ENCODE results near the gene HCAR2.
"Not testable (repeated sequence)": the region's sequence is repeated elsewhere in the genome, so short reads cannot be mapped to it uniquely, and the experiment has no call there.

The HCAR2 gene

DNA sequence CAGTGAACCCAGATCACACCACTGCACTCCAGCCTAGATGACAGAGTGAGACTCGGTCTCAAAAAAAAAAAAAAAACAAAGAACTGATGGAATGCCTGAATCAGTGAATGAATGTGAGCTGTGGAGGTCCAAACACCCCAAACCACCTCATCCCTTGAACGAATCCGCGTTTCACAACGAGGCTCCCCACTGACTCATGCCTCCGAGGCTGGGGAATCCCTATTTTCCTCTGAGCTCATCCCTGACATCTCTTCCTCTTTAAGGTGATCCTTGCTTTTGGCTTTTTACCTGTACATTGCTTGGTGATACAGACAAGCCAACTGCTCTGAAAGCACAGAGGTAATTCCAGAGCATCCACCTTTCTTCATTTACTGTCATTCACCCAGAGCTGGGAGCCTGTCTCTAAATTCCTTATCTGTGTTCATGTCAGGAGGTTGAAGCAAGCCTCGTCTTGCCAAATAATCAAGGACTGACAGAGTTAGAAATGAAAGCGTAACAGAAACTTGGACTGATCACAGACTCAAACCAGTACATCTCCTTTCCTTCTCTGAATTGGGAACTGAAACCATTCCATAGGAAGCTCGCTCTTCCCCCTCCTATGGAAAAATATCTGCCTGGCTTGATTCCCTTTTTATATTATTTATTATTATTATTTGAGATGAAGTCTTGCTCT lies 3.0 kb downstream of the HCAR2 start:
- not testable (repeated sequence) for H3K27ac Mint-ChIP-seq; ATAC-seq (ENCODE audit: low read depth)

DNA sequence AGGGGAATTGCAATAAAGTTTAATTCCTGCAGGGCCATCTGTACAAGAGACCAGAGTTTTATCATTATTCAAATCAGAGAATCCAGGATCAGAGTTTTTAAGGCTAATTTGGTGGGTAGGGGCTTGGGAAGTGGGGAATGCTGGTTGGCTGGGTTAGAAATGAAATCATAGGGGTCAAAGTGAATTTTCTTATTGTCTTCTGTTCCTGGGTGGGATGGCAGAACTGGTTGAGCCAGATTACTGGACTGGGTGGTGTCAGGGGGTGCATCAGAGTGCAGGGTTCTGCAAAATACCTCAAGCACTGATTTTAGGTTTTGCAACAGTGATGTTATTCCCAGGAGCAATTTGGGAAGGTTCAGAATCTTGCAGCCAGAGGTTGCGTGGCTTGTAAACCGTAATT lies 6.2 kb downstream of the HCAR2 start:
- not testable (repeated sequence) for H3K27me3 Mint-ChIP-seq; ATAC-seq (ENCODE audit: low read depth); DNase-seq (ENCODE audit: low spot score in 2 of 2); H3K27ac Mint-ChIP-seq; H3K4me3 Mint-ChIP-seq; H3K36me3 Mint-ChIP-seq; H3K9me3 Mint-ChIP-seq; H3K4me1 Mint-ChIP-seq

More for the DNA sequence above, 3.0 kb downstream of the HCAR2 start:
- not testable (repeated sequence) for H3K27me3 Mint-ChIP-seq; H3K4me3 Mint-ChIP-seq; DNase-seq (ENCODE audit: low spot score in 2 of 2); H3K9me3 Mint-ChIP-seq; H3K36me3 Mint-ChIP-seq; H3K4me1 Mint-ChIP-seq

DNA sequence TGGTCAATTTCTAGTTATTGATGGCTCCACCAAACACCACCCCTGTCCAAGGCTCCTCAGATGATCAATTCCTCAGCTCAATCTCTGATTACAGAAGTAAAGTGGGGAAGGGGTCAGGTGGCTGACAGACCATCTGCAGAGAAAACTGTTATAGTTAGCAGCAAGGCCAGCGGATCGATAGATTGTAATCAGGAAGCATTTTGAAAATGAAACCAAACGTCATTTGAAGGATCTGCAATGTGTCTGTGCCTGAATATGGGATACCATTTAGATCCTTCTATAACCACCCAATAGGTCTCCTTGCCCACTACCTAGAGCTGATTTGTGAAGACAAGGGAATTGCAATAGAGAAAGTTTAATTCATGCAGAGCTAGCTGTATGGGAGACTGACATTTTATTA lies 11.6 kb downstream of the HCAR2 start:
- Mint-ChIP-seq H3K9me3 (no peaks in the 10 kb centered on the region), H3K4me3 (no peak overlapping the region), H3K4me1 (peaks cover 4% of the 10 kb centered on the region), H3K36me3 (no peaks in the 10 kb centered on the region), H3K27me3 (no peaks in the 10 kb centered on the region), H3K27ac (no peak overlapping the region)
- no peak for ATAC-seq (ENCODE audit: low read depth)
- no peak for DNase-seq (ENCODE audit: low spot score in 2 of 2)

DNA sequence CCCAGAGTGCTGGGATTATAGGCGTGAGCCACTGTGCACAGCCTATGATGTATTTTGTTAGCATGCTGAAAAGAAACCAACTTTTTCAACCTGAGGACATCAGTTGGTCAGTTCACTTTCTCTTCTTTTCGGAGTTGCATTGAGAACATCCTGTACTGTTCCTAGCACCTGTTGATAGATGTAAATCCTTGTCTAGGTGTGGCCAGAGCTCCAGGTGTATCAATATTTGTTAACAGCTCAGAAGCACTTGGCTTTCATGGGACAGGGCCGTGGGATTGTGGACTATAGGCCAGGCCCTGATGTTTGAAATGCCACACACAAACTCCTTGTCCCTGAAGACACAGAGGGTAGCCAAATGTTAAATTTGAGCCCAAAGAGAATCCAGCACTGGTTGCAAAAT lies 14.9 kb downstream of the HCAR2 start:
- ATAC-seq (ENCODE audit: low read depth) (no peak), DNase-seq (ENCODE audit: low spot score in 2 of 2) (no peak)
- Mint-ChIP-seq H3K4me1 (peaks cover 4% of the 10 kb centered on the region), H3K4me3 (no peak overlapping the region), H3K27ac (no peak overlapping the region), H3K9me3 (no peaks in the 10 kb centered on the region), H3K36me3 (no peaks in the 10 kb centered on the region), H3K27me3 (no peaks in the 10 kb centered on the region)

DNA sequence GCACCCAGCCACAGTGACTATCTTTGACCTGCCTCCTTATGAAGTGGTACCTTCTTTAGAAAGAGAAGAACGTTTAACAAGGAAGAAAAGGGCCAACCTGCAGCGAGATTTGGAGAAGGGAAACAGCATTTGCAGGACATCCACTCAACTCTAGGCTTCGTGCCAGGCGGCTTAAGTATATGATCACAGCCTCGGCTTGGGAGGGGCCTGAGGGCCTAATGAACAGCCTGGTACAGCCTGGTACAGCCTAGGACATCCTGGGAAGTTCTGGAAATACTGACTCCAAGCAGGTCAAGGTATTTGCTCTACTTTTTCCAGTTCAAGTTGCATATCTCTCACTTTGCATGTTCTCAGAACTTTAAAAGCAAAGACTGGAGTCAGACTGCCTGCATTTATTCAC lies 16.1 kb downstream of the HCAR2 start:
- Mint-ChIP-seq H3K9me3 (no peaks in the 10 kb centered on the region), H3K4me3 (no peak overlapping the region), H3K36me3 (no peaks in the 10 kb centered on the region), H3K27me3 (no peaks in the 10 kb centered on the region), H3K27ac (no peak overlapping the region), H3K4me1 (peaks cover 4% of the 10 kb centered on the region)
- no peak for ATAC-seq (ENCODE audit: low read depth)
- no peak for DNase-seq (ENCODE audit: low spot score in 2 of 2)

DNA sequence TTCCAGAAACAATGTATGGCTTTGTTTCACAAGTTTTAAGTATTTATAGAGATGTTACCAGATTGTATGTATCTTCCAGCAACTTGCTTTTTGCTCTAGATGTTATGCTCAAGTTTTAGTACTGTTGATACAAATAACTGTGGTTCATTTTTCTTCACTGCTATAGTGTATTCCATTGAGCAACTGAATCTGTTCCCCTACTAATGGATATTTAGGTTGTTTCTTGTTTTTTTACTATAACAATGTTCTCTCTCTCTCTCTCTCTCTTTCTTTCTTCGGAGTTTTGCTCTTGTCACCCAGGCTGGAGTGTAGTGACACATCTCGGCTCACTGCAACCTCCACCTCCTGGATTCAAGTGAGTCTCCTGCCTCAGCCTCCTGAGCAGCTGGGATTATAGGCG lies 16.6 kb downstream of the HCAR2 start:
- Mint-ChIP-seq H3K36me3 (no peaks in the 10 kb centered on the region), H3K9me3 (no peaks in the 10 kb centered on the region), H3K4me1 (peaks cover 1% of the 10 kb centered on the region), H3K27ac (no peak overlapping the region), H3K27me3 (no peaks in the 10 kb centered on the region), H3K4me3 (no peak overlapping the region)
- no peak for DNase-seq (ENCODE audit: low spot score in 2 of 2)
- ATAC-seq (ENCODE audit: low read depth): no peak

DNA sequence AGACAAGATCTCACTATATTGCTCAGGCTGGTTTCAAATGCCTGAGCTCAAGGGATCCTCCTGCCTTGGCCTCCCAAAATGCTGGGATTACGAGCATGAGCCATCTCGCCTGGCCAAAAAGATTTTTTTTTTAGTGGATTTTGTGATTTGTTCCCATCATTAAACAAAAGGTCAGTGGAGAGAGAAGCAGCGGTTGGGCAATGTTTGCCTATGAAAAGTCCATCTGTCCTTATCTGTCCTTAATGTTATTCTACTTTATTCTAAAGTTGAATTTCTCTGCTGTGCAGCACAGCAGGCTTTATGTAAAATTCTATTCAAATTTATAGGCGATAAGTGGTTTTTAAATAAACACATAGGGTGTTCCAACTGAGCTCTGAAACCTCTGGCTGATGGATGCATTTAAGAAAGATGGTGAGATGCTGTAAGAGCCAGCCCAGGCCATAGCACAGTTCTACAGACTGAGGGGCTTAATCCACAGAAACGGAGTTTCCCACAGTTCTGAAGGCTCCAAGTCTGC lies 18.8 kb downstream of the HCAR2 start:
- Mint-ChIP-seq H3K27ac (no peak overlapping the region), H3K36me3 (no peaks in the 10 kb centered on the region), H3K4me3 (no peak overlapping the region), H3K4me1 (no peaks in the 10 kb centered on the region), H3K9me3 (no peaks in the 10 kb centered on the region), H3K27me3 (peaks cover 1% of the 10 kb centered on the region)
- ATAC-seq (ENCODE audit: low read depth) (no peak), DNase-seq (ENCODE audit: low spot score in 2 of 2) (no peak)

DNA sequence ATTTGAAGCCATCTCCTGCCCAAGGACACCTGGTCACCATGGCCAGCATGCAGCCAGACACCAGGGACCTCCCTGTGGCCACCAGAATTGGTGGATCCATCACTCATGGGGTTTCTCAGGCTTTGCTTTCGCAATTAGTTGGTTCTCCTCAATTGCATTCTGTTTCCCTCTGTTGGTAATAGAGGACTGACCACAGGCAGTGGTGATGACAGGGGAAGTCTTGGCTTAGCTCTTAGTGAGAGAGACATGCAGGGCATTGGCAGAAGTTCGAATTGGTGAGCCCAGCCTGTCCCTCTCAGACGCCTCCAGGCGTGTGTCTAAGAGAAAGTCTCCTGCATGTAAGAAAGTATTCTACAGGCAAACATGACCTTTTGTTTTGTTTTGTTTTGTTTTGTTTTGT lies 21.3 kb downstream of the HCAR2 start:
- Mint-ChIP-seq H3K4me1 (no peaks in the 10 kb centered on the region), H3K27me3 (peaks cover 1% of the 10 kb centered on the region), H3K4me3 (no peak overlapping the region), H3K27ac (no peak overlapping the region), H3K36me3 (no peaks in the 10 kb centered on the region), H3K9me3 (no peaks in the 10 kb centered on the region)
- ATAC-seq (ENCODE audit: low read depth): no peak
- no peak for DNase-seq (ENCODE audit: low spot score in 2 of 2)

DNA sequence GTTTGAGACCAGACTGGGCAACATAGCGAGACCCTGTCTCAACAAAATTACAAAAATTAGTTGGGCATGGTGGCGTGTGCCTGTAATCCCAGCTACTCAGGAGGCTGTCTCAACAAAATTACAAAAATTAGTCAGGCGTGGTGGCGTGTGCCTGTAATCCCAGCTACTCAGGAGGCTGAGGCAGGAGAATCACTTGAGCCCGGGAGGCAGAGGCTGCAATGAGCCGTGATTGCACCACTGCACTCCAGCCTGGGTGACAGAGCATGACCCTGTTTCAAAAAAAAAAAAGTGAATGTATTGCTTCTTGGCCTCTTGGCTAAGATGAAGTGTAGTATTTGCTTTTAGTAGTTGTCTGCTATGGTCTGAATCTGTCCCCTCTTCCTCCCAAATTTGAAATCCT lies 22.2 kb downstream of the HCAR2 start:
- not testable (repeated sequence) for H3K9me3 Mint-ChIP-seq; H3K4me1 Mint-ChIP-seq; ATAC-seq (ENCODE audit: low read depth); DNase-seq (ENCODE audit: low spot score in 2 of 2); H3K36me3 Mint-ChIP-seq; H3K27me3 Mint-ChIP-seq; H3K27ac Mint-ChIP-seq; H3K4me3 Mint-ChIP-seq

DNA sequence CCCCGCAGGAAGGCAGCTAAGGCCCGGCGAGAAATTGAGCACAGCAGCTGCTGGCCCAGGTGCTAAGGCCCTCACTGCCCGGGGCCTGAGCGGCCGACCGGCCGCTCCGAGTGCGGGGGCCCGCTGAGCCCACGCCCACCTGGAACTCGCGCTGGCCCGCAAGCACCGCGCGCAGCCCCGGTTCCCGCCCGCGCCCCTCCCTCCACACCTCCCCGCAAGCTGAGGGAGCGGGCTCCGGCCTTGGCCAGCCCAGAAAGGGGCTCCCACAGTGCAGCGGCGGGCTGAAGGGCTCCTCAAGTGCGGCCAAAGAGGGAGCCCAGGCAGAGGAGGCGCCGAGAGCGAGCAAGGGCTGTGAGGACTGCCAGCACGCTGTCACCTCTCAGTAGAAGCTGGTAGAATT lies 26.4 kb downstream of the HCAR2 start:
- ATAC-seq (ENCODE audit: low read depth); H3K4me1 Mint-ChIP-seq: not testable (repeated sequence)

DNA sequence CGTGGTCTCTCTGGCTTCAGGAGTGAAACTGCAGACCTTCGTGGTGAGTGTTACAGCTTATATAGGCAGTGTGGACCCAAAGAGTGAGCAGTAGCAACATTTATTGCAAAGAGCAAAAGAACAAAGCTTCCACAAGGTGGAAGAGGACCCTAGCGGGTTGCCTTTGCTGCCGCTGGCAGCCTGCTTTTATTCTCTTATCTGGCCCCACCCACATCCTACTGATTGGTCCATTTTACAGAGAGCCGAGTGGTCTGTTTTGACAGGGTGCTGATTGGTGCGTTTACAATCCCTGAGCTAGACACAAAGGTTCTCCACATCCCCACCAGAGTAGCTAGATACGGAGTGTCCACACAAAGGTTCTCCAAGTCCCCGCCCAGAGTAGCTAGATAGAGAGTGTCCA lies 27.1 kb downstream of the HCAR2 start:
- not testable (repeated sequence) for DNase-seq (ENCODE audit: low spot score in 2 of 2); H3K9me3 Mint-ChIP-seq; H3K4me1 Mint-ChIP-seq; H3K27ac Mint-ChIP-seq; H3K27me3 Mint-ChIP-seq; H3K36me3 Mint-ChIP-seq; ATAC-seq (ENCODE audit: low read depth); H3K4me3 Mint-ChIP-seq

More for the DNA sequence above, 26.4 kb downstream of the HCAR2 start:
- not testable (repeated sequence) for DNase-seq (ENCODE audit: low spot score in 2 of 2); H3K9me3 Mint-ChIP-seq; H3K27me3 Mint-ChIP-seq; H3K27ac Mint-ChIP-seq; H3K4me3 Mint-ChIP-seq; H3K36me3 Mint-ChIP-seq

DNA sequence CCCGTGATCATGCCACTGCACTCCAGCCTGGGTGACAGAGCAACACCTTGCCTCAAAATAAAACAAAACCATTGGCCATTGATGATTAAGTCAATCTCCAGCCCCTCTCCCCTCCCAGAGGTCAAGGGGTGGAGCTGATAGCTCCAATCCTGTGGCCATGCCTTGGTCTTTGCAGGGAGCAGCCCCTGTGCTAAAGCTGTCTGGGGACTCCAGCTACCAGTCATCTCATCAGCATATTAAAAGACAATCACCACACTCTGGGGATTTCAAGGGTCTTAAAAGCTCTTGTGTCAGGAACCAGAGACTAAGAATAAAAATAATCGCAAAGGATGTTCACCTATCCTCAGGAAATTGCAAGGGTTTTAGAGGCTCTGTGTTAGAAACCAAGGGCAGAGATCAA lies 30.6 kb downstream of the HCAR2 start:
- no peak for ATAC-seq (ENCODE audit: low read depth)
- Mint-ChIP-seq H3K4me1 (no peaks in the 10 kb centered on the region), H3K36me3 (no peaks in the 10 kb centered on the region), H3K27ac (no peak overlapping the region), H3K27me3 (peaks cover 6% of the 10 kb centered on the region), H3K9me3 (peaks cover 1% of the 10 kb centered on the region), H3K4me3 (no peak overlapping the region)
- no peak for DNase-seq (ENCODE audit: low spot score in 2 of 2)

DNA sequence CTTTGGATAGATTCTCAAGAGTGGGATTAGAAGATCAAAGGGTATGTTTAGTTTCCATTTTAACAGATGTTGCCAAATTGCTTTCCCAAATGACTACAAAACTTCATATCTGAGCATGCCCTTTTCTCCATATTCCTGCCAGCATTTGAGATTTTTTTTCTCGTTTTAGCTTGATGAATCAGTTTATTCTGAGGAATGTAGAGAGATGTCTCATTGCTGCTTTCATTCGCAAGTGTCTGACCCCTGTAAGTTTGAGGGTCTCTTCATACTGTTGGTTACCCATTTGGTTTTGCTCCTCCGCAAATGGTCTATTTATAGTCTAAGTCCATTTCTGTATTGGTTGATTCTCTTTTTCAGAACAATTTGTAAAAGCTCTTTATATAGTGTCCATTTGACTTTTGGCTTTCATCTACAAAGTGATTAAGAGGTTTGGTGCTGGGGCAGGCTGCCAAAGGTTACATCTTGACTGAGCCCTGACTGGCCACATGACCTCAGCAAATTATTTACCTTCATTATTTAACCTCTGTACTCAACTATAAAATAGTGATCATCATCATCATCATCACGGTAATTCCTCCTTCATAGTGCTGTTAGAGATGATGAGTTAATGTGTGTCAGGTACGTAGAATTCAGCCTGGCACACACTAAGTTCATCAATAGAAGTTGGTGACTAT lies 33.6 kb downstream of the HCAR2 start:
- no peaks in the 10 kb centered on the region for H3K36me3 Mint-ChIP-seq
- no peak overlapping the region for H3K27ac Mint-ChIP-seq
- peaks cover 1% of the 10 kb centered on the region for H3K9me3 Mint-ChIP-seq
- DNase-seq (ENCODE audit: low spot score in 2 of 2): no peak
- H3K27me3 Mint-ChIP-seq: peaks cover 2% of the 10 kb centered on the region
- ATAC-seq (ENCODE audit: low read depth): no peak
- no peak overlapping the region for H3K4me3 Mint-ChIP-seq
- H3K4me1 Mint-ChIP-seq: peaks cover 4% of the 10 kb centered on the region

DNA sequence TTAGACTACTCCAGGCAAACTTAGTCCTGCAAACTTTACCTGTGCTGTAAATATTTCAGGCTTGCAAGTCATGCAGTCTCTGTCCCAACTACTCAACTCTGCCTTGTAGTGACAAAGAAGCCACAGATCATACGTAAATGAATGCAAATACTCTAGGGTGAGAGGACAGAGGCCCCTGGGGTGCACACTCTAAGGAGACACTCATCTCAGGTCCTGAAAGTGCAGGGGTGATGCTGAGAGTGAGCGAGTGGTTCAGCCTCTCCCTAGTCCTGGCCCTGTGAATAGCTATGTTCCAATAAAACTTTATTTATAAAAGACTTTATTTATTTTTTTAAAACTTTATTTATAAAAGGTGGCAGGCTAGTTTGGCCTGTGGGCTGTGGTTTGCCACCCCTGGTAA lies 34.9 kb downstream of the HCAR2 start:
- Mint-ChIP-seq H3K4me3 (no peak overlapping the region), H3K4me1 (peaks cover 4% of the 10 kb centered on the region), H3K27me3 (peaks cover 2% of the 10 kb centered on the region), H3K27ac (no peak overlapping the region), H3K9me3 (peaks cover 1% of the 10 kb centered on the region), H3K36me3 (no peaks in the 10 kb centered on the region)
- DNase-seq (ENCODE audit: low spot score in 2 of 2): no peak
- no peak for ATAC-seq (ENCODE audit: low read depth)

DNA sequence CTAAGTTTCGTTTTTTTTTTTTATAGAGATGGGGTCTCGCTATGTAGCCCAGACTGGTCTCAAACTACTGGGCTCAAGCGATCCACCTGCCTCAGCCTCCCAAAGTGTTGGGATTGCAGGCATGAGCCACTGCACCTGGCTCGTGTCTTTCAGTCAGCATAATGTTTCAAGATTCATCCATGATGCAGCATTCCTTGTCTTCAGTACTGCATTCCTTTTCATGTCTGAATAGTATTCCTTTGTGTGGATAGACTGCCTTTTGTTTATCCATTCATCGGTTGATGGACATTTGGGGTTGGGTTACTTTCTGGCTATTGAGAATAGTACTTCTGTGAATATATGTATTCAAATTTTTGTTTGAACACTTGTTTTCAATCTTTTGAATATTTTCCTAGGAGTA lies 37.4 kb downstream of the HCAR2 start:
- Mint-ChIP-seq H3K4me1 (peaks cover 4% of the 10 kb centered on the region), H3K27ac (no peak overlapping the region)

More for the DNA sequence above, 37.4 kb downstream of the HCAR2 start:
- no peak for DNase-seq (ENCODE audit: low spot score in 2 of 2)
- Mint-ChIP-seq H3K9me3 (peaks cover 1% of the 10 kb centered on the region), H3K27me3 (no peaks in the 10 kb centered on the region), H3K36me3 (no peaks in the 10 kb centered on the region), H3K4me3 (no peak overlapping the region)
- ATAC-seq (ENCODE audit: low read depth): no peak
